Renal pelvis (tissue), 4 donors: ENCODE measurements around the gene ELL. TPM values are rescaled to one million over a fixed set of nuclear protein-coding genes. Genes with fewer than 3 reads are reported as not detected.

Experiments
- DNase-seq: peaks from one replicate; pipeline ENCODE4 v3.0.0-alpha.2; 2013
- polyA plus RNA-seq, 3 donors: library from polyadenylated mRNA; unstranded; fragments of 120-200 nt; gene quantifications; one replicate each; pipeline ENCODE4 v1.2.1, GENCODE V29; 2013; ENCODE audit not compliant: insufficient read length in 3 of 3

Gene ELL
- polyA plus RNA-seq, 3 donors, result 9.9 to 12.2 (median 12.0) TPM

DNA sequence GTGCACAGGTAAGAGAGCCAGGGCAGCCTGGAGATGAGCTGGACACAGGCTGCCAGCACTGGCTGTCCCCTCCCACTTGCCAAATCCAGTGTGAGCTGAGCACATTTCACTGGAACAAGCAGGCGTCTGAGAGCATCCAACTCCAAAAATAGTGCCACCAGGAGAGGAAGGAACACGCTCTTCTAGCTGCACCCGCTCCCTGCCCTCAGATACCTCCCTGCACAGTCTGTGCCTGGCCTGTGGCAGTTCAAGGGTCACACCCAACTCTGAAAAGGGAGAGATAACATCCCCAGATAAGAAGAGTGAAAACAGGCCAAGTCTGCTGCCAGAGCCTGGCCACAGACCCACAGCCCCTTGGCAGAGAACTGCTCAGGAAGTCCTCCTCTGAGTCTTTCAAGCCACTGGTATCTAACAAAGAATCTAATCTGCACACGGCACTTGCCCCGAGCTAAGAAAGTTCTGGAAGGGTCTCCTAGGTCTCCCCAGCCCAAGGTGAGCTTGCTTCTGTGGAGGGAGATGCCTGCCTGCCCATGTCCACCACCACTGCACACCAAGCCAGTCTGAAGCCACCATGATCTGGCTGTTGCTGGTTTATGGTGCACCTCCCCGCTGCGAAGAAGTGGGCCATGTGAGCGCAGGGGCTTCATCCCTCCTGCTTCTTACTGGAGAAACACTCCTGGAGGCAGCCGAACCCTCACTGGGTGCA, 14.7 kb downstream of the ELL start:
- DNase-seq, result no peak

GRCh38 chr19:18506101-18506930, 15.6 kb downstream of the ELL start:
- DNase-seq, result no peak

DNA sequence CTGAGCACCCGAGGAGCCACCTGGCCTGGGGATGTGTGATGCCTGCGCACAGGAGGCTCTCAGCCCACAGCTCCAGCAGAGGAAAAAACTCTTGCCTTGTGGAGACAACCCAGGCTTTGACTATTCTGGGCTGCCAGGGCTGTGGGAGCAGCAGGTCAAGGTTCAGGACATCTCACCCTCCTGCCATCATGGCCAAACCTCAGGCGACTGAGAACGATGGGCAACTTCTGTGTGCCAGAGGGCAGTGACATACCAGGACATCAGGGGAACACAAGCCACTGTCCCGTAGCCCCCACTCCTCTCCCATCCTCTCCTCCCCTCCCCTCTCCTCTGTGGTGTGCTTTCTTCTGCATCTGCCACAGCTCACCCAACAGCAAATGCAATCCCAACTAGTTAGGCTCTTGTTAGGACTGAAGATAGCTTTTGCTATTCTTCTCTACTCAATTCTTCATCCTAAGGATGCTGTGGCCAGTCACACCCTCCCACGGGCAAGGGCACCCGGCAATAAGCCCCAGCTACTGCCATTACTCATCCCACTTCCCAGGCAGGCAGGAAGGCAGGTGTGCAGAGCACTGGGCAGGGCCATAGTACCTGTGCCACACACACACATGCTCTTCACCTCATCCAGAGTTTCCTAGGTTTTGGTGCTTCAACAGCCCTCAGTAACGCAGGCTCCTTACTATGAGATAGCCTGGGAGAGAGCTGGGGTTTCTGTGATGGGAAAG, 16.8 kb downstream of the ELL start:
- no peak for DNase-seq

DNA sequence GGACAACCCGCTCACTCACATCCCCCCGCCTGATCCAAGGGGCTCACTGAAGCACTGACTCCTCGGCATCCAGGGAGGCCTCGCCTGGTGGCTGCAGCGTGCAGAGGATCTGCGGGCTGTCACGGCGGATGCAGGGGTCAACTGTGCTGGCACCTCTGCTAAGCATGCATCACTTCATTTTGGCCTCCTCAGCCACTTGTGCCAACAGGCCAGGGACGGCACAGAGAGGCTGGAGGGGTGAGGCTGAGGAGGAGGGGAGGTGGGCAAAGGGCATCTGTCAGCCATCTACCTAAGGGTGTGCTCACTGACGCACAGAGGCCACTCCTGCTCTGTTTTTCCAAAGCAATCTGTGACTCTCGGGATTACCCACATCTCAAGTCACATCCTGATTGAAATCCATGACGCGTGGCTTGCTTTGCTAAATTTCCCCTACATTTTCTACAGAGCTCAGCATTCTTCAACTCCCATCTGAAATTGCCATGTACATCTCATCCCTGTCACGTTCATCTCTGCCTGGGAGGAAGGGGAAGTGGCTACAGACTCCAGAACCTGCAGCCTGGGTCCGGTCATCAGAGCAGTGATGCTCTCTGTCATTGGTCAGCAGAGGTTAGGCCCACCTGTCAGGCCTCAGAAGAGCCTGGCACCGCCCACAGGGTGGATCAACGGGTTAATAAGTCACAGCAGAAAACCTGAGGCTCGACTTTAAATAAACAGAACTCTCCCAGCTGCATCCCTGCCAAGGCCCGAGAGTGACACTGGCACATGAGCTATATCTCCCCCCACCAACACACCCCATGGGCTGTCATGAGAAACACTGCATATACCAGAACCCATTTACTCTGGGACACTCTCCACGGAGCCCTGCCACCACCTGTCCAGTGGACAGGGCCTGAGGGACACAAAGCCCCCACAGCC, 17.6 kb downstream of the ELL start:
- peak; percentile 64 for DNase-seq

- DNase-seq, result no peak
Measured at GRCh38 chr19:18503337-18503970, 18.4 kb downstream of the ELL start.

DNA sequence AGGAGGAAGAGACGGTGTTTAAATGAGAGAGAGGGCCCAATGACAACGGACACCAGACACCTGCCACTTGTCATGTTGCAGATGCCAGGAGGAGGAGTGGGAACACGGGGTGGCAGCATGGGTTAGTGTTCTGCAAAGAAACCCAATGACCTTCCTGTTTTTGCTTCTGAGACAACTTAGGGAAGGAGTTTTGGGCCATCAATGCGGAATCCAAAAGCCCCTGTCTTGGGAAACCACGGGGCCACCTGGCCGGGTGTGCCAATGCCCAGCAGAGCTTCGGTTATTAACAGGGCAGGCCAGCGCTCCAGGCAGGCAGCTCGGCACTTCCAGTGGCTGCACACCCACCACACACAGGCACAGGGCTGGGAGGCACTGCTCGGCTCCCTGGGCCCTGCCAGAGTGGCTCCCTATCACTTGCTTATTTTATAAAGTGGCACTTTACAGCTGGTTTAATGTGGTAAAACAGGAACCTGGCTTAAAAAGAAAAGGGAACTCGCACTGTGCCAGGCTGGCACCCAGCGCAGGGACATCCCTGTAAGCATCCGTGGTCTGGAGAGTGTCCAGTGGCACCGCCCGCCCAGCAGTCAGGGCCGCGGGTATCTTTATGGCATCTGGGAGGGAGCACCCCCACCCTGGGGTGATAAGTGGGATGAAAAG, 19.1 kb downstream of the ELL start:
- DNase-seq, result no peak

GRCh38 chr19:18502246-18502637, 19.6 kb downstream of the ELL start:
- no peak for DNase-seq

- no peak for DNase-seq
Measured at GRCh38 chr19:18501832-18502231, 20.0 kb downstream of the ELL start.

DNA sequence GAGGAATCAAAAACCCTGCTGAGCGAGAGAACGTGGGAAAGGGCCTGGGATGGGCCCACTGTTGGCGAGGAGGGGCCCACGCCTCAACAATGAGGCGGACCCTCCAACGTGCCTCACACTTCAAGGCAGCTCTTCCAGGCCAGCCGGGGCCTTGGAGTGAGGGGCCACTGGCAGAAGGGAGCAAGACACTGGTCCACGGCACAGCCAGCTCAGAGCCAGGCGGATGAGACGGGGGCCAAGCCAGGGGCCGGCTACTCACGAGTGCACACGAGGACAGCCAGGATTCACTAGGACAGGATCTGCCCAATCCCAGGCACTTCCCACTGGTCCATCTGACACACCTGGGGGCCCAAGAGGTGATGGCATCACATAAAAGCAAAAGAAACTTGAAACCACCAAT, 20.5 kb downstream of the ELL start:
- no peak for DNase-seq

- DNase-seq, result no peak
Measured at GRCh38 chr19:18500799-18501198, 21.1 kb downstream of the ELL start.

GRCh38 chr19:18500376-18500775, 21.5 kb downstream of the ELL start:
- DNase-seq, result no peak

GRCh38 chr19:18499055-18499775, 22.7 kb downstream of the ELL start:
- no peak for DNase-seq

DNA sequence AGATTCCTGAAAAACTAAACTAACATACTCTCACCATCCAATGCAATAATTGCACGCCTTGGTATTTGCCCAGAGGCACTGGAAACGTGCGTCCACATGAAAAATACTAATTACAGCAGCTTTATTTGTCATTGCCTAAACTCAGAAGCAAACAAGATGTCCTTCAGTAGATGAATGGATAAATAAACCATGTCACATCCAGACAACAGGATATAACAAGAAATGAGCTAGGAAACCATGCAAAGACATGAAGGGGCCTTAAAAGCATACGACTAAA, 25.0 kb downstream of the ELL start:
- DNase-seq, result no peak

- no peak for DNase-seq
Measured at GRCh38 chr19:18496167-18496979, 25.5 kb downstream of the ELL start.

DNA sequence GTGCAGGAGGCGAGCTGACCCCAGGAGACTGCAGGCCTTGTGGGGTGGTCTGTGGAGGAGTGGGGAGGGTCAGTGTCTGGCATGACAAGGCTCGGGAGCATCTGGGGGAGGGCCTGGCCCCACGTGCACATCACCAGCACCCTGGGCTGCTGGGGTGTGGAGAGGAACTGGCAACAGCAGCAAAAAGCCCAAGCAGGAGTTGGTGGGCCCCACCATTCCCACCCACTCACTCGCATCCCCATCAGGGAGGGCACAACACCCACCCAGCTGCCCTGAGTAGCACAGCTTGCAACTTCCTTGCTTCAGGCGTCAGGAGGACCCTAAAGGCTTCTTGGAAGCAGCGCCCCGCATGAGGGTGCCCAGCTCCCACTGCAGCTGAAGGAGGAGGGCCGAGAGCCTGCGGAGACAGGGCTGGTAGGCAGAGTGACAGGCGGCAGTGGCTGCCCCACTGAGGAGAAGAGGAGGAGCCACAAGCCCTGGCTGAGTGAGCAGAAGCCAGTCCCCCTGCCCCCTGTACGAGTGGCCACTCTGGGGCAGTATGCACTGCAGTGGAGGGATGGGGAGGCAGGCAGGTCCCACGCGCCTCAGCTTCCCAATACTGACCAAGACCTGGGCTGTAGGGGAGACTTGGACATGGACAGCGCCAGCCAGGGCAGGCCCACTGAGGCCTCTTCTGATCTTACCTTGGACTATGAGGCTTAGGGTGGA, 26.5 kb downstream of the ELL start:
- DNase-seq, result no peak

DNA sequence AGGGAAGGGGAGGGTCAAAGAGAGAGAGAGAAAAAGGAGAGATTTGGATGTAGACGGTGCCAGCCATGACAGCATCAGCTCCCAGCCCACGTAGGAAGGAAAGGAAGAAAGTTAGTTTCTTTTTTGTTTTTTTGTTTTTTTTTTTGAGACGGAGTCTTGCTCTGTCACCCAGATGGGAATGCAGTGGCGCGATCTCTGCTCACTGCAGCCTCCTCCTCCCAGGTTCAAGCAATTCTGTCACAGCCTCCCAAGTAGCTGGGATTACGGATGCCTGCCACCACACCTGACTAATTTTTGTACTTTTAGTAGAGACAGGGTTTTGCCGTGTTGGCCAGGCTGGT, 27.6 kb downstream of the ELL start:
- no peak for DNase-seq

DNA sequence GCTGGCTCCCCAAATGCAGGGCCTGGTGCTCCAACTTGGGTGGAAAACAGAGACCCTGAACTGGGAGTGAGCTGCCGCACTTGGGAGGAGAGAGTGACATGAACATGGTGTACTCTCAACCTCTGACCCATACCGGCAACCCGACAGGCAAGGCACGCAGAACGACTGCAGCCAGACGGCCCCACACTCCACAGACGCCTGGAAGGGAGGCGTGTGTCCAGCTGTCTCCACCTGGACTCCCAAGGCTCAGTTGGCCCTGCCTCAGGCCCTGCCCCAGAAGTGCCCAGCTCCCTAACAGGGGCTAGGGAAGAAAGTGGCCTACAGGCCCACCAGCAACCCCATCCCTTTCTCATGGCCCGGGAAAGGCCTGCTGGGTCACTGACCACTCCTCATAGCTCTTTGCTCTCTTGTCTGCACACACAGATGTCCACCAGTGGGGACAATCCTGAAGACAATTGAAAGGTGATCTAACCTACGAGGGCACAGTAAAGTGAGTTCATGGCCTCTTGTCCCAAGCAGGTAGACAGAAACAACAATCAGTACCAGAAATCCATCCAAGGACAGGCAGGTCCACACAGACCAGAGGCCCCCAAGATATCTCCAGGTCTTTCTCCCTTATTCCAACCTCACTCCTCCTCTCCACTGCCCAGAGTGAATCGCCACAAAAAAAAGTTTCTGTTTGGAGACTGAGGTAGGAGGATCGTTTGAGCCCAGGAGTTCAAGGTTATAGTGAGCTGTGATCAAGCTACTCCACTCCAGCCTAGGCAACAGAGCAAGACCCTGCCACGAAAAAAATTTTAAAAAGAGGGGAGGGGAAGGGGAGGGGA, 28.2 kb downstream of the ELL start:
- no peak for DNase-seq
